HepG2 (cell line): ENCODE results near the gene MATN1. TPM values are rescaled to one million over a fixed set of nuclear protein-coding genes. Genes with fewer than 3 reads are reported as not detected.
A peak's percentile ranks its signal among the peaks of the same experiment; 100 is the strongest.

Source experiments
- AKNA ChIP-seq: sonication (generic); formaldehyde crosslinking; IDR thresholded peaks from 2 replicates; pipeline ENCODE4 v1.4.0; 2020; ENCODE audit warnings: missing genetic modification reagents, borderline replicate concordance
- ATF6 ChIP-seq: sonication (generic); formaldehyde crosslinking; conservative IDR thresholded peaks from 2 replicates; pipeline ENCODE4 v1.4.0; 2020; ENCODE audit warnings: missing genetic modification reagents
- KMT2B ChIP-seq: IDR thresholded peaks from 2 replicates; pipeline ENCODE4 v1.6.1; 2016; ENCODE audit warnings: missing genetic modification reagents, missing compliant biosample characterization
- NFE2 ChIP-seq: sonication (generic); formaldehyde crosslinking; IDR thresholded peaks from 2 replicates; pipeline ENCODE4 v1.4.0; 2020; ENCODE audit warnings: missing genetic modification reagents
- NFIC ChIP-seq: IDR thresholded peaks from 2 replicates; pipeline ENCODE4 v1.6.1; 2012; ENCODE audit warnings: mild to moderate bottlenecking, low read length, inconsistent platforms
- PBX2 ChIP-seq: IDR thresholded peaks from 2 replicates; pipeline ENCODE4 v1.6.1; 2016; ENCODE audit warnings: control low read depth
- RXRA ChIP-seq: sonication (generic); formaldehyde crosslinking; IDR thresholded peaks from 2 replicates; pipeline ENCODE4 v1.5.1; 2020; ENCODE audit warnings: missing genetic modification reagents
- SALL1 ChIP-seq: sonication (generic); formaldehyde crosslinking; IDR thresholded peaks from 2 replicates; pipeline ENCODE4 v1.8.0; 2022; ENCODE audit warnings: mild to moderate bottlenecking, missing genetic modification reagents
- SP140L ChIP-seq: sonication (generic); formaldehyde crosslinking; IDR thresholded peaks from 2 replicates; pipeline ENCODE4 v1.4.0; 2020; ENCODE audit warnings: missing genetic modification reagents, borderline replicate concordance
- ZMYM3 ChIP-seq: sonication (generic); formaldehyde crosslinking; IDR thresholded peaks from 2 replicates; pipeline ENCODE4 v1.5.1; 2020; ENCODE audit warnings: mild to moderate bottlenecking, missing genetic modification reagents
- ZNF501 ChIP-seq: sonication (generic); formaldehyde crosslinking; IDR thresholded peaks from 2 replicates; pipeline ENCODE4 v1.5.1; 2020; ENCODE audit warnings: mild to moderate bottlenecking, moderate library complexity, missing genetic modification reagents
- ZNF556 ChIP-seq: sonication (generic); formaldehyde crosslinking; IDR thresholded peaks from 2 replicates; pipeline ENCODE4 v1.4.0; 2020; ENCODE audit warnings: mild to moderate bottlenecking, missing genetic modification reagents, borderline replicate concordance
- ZNF605 ChIP-seq: sonication (generic); formaldehyde crosslinking; IDR thresholded peaks from 2 replicates; pipeline ENCODE4 v1.8.0; 2022; ENCODE audit warnings: mild to moderate bottlenecking, missing genetic modification reagents
- polyA plus RNA-seq, 8 experiments: library from polyadenylated mRNA; depleted of rRNA in 3 of 8; stranded (reverse) in 7 of 8; unstranded in 1 of 8; fragments of >200 nt; fragmentation: Illumina TruSeq in 4 of 8; extraction: Trizol in 4 of 8; gene quantifications; 2 replicates each; pipeline versions ENCODE4 v1.2.1 to v1.2.3, GENCODE V29; 2011 to 2016; ENCODE audit warnings: low read depth in 4 of 8, missing spikeins in 1 of 8, mixed read lengths in 1 of 8; ENCODE audit not compliant: insufficient read depth in 1 of 8
- total RNA-seq, 5 experiments: library from RNA; depleted of rRNA; stranded (reverse); fragments of >200 nt; fragmentation: Illumina TruSeq; extraction: Trizol; gene quantifications; 2 replicates each; pipeline ENCODE4 v1.2.3, GENCODE V29; 2016; ENCODE audit warnings: low read depth in 1 of 5
- TF ChIP-seq, protein P1 (sequence below): sonication (generic); formaldehyde crosslinking; IDR thresholded peaks from 2 replicates; pipeline ENCODE4 v1.4.0; 2020; ENCODE audit warnings: missing genetic modification reagents
- TF ChIP-seq, protein P2 (sequence below): sonication (generic); formaldehyde crosslinking; IDR thresholded peaks from 2 replicates; pipeline ENCODE4 v1.9.0; 2022; ENCODE audit warnings: low read depth, missing genetic modification reagents

Gene MATN1
- total and polyA plus RNA-seq, 2 of the 13 experiments (the other 11 are each of a cell fraction or from before 2014, with no cell fraction given): 0.04 to 0.05 TPM

DNA sequence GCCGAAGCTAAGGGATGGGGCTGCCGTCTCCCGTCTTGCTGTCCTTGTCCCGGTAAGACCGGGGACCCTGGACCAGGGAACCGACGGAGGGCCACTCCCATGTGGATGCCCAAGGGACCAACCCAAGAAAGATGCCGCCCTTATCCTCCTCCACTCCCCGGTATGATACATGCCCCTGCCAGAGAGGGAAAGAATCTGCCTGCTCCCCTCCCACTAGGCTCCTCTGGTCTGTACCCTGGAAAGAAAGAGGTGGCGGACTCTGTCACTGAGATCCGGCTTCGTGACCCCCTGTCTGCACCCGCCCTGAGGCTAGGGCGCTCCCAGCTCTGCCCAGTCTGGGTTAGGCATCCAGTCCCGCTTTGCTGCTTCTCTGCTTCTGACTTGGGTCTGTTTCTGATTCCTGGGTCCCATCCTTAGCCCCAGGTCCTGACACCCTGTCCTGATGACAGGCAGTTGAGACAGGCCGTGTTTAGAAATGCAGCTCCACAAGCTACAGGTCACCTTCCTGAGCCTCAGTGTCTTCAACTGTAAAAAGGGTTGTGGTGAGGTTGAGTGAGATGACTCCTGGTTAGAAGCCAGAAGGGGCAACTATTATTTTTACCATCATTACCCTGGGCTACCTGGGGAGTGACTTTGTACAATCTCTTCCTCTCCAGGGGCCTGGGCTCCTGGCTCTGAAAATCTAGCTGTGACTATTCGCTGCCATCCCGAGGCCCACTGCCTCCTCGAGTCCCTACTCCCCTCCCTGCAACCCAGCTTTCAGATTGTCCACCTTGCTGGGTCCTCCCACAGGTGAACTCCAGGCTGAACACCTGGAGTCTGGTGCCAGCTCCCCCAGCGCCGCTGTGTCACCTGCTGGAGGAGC is 3.7 kb downstream of the MATN1 start (continued):
- TF ChIP-seq NFIC: no peak
- no peak for TF ChIP-seq NFE2
- TF ChIP-seq ZNF605 (CRISPR knock-in tag): 0 out of 2 replicates have a peak, but pooled peaks have one; percentile 1
- TF ChIP-seq, protein P1, sequence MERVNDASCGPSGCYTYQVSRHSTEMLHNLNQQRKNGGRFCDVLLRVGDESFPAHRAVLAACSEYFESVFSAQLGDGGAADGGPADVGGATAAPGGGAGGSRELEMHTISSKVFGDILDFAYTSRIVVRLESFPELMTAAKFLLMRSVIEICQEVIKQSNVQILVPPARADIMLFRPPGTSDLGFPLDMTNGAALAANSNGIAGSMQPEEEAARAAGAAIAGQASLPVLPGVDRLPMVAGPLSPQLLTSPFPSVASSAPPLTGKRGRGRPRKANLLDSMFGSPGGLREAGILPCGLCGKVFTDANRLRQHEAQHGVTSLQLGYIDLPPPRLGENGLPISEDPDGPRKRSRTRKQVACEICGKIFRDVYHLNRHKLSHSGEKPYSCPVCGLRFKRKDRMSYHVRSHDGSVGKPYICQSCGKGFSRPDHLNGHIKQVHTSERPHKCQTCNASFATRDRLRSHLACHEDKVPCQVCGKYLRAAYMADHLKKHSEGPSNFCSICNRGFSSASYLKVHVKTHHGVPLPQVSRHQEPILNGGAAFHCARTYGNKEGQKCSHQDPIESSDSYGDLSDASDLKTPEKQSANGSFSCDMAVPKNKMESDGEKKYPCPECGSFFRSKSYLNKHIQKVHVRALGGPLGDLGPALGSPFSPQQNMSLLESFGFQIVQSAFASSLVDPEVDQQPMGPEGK (CRISPR knock-in tag): no peak
- peak; percentile 4; the same call in 1 of the 2 replicates for TF ChIP-seq RXRA (CRISPR knock-in tag)
- TF ChIP-seq ZNF501 (CRISPR knock-in tag): no peak
- no peak for TF ChIP-seq AKNA (CRISPR knock-in tag)
- TF ChIP-seq KMT2B (CRISPR knock-in tag): no peak
- no peak for TF ChIP-seq SP140L (CRISPR knock-in tag)
- TF ChIP-seq ZMYM3 (CRISPR knock-in tag): no peak
- TF ChIP-seq, protein P2, sequence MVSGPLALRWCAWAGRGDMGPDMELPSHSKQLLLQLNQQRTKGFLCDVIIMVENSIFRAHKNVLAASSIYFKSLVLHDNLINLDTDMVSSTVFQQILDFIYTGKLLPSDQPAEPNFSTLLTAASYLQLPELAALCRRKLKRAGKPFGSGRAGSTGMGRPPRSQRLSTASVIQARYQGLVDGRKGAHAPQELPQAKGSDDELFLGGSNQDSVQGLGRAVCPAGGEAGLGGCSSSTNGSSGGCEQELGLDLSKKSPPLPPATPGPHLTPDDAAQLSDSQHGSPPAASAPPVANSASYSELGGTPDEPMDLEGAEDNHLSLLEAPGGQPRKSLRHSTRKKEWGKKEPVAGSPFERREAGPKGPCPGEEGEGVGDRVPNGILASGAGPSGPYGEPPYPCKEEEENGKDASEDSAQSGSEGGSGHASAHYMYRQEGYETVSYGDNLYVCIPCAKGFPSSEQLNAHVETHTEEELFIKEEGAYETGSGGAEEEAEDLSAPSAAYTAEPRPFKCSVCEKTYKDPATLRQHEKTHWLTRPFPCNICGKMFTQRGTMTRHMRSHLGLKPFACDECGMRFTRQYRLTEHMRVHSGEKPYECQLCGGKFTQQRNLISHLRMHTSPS (CRISPR knock-in tag): no peak
- TF ChIP-seq ZNF556 (CRISPR knock-in tag): 0 out of 2 replicates have a peak, but pooled peaks have one; percentile 9
- no peak for TF ChIP-seq ATF6 (CRISPR knock-in tag)
- no peak for TF ChIP-seq PBX2 (CRISPR knock-in tag)
- no peak for TF ChIP-seq SALL1 (CRISPR knock-in tag)
